Measurements from ENCODE around the gene HBM.
"Not testable (repeated sequence)": the region's sequence is repeated elsewhere in the genome, so short reads cannot be mapped to it uniquely, and the experiment has no call there.

HBM gene

DNA sequence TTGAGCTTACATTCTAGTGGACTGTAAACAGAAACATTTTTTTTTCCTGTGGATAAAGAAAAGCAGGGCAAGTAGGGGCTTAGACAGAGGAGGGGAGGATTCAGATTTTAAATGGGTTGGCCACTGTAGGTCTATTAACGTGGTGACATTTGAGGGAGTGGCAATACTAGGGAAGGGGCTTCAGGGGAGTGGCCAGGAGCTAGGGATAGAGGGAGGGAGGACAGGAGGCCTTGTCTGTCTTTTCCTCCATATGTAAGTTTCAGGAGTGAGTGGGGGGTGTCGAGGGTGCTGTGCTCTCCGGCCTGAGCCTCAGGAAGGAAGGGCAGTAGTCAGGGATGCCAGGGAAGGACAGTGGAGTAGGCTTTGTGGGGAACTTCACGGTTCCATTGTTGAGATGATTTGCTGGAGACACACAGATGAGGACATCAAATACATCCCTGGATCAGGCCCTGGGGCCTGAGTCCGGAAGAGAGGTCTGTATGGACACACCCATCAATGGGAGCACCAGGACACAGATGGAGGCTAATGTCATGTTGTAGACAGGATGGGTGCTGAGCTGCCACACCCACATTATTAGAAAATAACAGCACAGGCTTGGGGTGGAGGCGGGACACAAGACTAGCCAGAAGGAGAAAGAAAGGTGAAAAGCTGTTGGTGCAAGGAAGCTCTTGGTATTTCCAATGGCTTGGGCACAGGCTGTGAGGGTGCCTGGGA, 6.5 kb upstream of the HBM start:
- DNase-seq (ENCODE audit: insufficient read length, low spot score) (no peak), FAIRE-seq (no peak)
- TF ChIP-seq, protein P1, sequence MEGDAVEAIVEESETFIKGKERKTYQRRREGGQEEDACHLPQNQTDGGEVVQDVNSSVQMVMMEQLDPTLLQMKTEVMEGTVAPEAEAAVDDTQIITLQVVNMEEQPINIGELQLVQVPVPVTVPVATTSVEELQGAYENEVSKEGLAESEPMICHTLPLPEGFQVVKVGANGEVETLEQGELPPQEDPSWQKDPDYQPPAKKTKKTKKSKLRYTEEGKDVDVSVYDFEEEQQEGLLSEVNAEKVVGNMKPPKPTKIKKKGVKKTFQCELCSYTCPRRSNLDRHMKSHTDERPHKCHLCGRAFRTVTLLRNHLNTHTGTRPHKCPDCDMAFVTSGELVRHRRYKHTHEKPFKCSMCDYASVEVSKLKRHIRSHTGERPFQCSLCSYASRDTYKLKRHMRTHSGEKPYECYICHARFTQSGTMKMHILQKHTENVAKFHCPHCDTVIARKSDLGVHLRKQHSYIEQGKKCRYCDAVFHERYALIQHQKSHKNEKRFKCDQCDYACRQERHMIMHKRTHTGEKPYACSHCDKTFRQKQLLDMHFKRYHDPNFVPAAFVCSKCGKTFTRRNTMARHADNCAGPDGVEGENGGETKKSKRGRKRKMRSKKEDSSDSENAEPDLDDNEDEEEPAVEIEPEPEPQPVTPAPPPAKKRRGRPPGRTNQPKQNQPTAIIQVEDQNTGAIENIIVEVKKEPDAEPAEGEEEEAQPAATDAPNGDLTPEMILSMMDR (IDR thresholded peaks at IDR 0.05; ENCODE audit: insufficient read depth, missing control alignments) = no peak

- FAIRE-seq; DNase-seq (ENCODE audit: insufficient read length, low spot score): not testable (repeated sequence)
Measured at GRCh38 chr16:160242-160641, 5.5 kb upstream of the HBM start.

DNA sequence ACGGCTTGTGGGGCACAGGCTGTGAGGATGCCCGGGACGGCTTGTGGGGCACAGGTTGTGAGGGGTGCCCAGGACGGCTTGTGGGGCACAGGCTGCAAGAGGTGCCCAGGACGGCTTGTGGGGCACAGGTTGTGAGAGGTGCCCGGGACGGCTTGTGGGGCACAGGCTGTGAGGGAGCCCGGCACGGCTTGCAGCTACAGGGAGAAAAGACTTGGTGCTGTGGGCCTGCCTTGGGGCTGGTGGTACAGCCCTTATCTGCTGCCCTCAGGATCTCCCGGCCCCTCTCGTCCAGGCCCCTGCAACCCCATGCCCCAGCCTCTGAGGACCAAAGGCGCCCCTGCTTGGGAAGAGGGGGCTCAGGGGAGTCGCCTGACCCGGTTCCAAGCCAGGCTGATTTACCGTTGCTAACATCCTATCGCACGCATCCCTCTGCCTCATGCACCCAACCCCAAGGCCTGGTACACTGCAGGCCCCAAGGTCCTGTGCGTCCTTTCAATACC, 5.0 kb upstream of the HBM start:
- TF ChIP-seq, protein P1 (IDR thresholded peaks at IDR 0.05; ENCODE audit: insufficient read depth, missing control alignments) = no peak
- no peak for FAIRE-seq
- DNase-seq (ENCODE audit: insufficient read length, low spot score) = no peak

GRCh38 chr16:162271-162991, 3.3 kb upstream of the HBM start:
- TF ChIP-seq, protein P1 (IDR thresholded peaks at IDR 0.05; ENCODE audit: insufficient read depth, missing control alignments) = no peak
- DNase-seq (ENCODE audit: insufficient read length, low spot score) (no peak), FAIRE-seq (no peak)

DNA sequence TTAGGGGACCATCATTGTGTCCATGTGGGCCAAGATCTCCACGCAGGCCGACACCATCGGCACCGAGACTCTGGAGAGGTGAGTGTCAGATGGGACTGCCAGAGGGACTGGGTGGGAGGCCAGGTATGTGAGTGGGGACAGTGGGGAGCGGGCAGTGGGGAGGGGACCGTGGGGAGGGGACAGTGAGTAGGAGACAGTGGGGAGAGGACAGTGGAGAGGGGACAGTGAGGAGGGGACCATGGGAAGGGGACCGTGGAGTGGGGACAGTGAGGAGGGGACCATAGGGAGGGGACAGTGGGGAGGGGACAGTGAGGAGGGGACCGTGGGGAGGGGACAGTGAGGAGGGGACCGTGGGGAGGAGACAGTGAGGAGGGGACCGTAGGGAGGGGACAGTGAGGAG, 2.6 kb upstream of the HBM start:
- DNase-seq (ENCODE audit: insufficient read length, low spot score); FAIRE-seq: not testable (repeated sequence)

DNA sequence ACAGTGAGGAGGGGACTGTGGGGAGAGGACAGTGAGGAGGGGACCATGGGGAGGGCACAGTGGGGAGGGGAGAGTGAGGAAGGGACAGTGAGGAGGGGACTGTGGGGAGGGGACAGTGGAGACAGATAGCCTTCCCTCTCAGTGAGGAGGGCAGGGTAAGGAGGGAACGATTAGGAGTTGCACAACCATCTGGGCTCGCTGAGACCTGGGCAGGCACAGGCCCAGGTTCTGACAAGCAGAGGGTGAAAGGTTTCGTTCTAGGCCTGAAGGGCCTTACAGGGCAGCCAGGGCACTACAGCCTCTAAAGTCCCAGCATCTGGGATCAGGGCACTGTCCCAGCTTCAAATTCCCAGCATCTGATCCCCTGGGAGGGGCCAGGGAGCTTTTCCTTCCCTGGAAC, 2.1 kb upstream of the HBM start:
- not testable (repeated sequence) for DNase-seq (ENCODE audit: insufficient read length, low spot score); FAIRE-seq

- not testable (repeated sequence) for DNase-seq (ENCODE audit: insufficient read length, low spot score); FAIRE-seq
Measured at GRCh38 chr16:164134-164823, 1.5 kb upstream of the HBM start.

DNA sequence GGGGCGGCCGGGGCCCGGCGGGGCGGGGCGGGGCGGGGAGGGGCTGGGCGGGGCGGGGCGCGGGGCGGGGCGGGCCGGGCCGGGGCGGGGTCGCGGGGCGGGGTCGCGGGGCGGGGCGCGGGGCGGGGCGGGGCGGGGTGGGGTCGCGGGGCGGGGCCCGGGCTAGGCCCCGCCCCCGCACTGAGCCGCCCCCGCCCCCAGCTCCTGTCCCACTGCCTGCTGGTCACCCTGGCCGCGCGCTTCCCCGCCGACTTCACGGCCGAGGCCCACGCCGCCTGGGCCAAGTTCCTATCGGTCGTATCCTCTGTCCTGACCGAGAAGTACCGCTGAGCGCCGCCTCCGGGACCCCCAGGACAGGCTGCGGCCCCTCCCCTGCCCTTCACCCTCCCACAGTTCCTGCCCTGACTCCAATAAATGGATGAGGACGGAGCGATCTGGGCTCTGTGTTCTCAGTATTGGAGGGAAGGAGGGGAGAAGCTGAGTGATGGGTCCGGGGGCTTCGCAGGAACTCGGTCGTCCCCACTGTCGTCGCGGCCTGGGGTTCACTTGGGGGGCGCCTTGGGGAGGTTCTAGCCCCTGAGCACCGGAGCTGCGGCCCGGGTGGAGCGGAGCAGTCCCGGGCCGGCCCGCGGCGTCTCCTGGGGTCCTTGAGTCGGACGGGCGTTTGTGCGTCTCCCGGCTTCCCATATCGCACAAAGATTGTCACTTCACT, 795 bp upstream of the HBM start:
- no peak for DNase-seq (ENCODE audit: insufficient read length, low spot score)
- no peak for FAIRE-seq
- TF ChIP-seq, protein P1 (IDR thresholded peaks at IDR 0.05; ENCODE audit: insufficient read depth, missing control alignments) = no peak

Data from D721Med (cell line).